BLaER1 (cell line): ENCODE results near the gene PLK1.
"Not testable (repeated sequence)": the region's sequence is repeated elsewhere in the genome, so short reads cannot be mapped to it uniquely, and the experiment has no call there.

Experiments
- H3K27ac ChIP-seq: shearing (Covaris generic); formaldehyde crosslinking; 2 replicates; pipeline ENCODE4 v1.8.1; 2022
- H3K27me3 ChIP-seq: shearing (Covaris generic); formaldehyde crosslinking; 2 replicates; pipeline ENCODE4 v1.8.1; 2022
- H3K36me3 ChIP-seq: shearing (Covaris generic); formaldehyde crosslinking; 2 replicates; pipeline ENCODE4 v1.8.1; 2022
- H3K4me1 ChIP-seq: shearing (Covaris generic); formaldehyde crosslinking; 2 replicates; pipeline ENCODE4 v1.8.1; 2022
- H3K4me2 ChIP-seq: shearing (Covaris generic); formaldehyde crosslinking; 2 replicates; pipeline ENCODE4 v1.8.1; 2022
- H3K4me3 ChIP-seq: shearing (Covaris generic); formaldehyde crosslinking; 2 replicates; pipeline ENCODE4 v1.8.1; 2022
- H3K9ac ChIP-seq: shearing (Covaris generic); formaldehyde crosslinking; 2 replicates; pipeline ENCODE4 v1.8.1; 2022
- H3K9me3 ChIP-seq: shearing (Covaris generic); formaldehyde crosslinking; 2 replicates; pipeline ENCODE4 v1.8.1; 2022
- H4K20me1 ChIP-seq: shearing (Covaris generic); formaldehyde crosslinking; 2 replicates; pipeline ENCODE4 v1.8.1; 2022
- Cebpa-rat ChIP-seq: shearing (Covaris generic); IDR thresholded peaks from 2 replicates; pipeline ENCODE4 v1.8.1; 2022

The PLK1 gene

DNA sequence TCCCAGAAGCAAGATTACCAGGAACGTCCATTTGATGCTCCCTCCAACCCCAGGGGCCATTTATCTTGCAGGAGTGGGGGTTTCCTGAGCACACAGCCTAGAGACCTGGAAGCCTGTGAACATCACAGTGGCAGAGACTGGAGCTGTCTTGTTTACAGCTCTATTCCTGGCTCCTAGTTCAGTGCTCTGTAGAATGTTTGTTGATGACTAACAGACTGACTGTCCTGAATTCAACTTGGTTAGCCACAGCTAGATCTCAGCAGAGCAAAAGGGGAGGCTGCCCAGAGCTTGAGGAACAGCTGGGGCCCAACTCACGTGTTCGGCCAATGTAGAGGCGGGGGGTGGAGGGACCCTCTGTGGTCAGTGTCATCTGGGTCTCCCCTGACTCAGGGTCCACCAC lies 27.8 kb downstream of the PLK1 start:
- H3K9ac ChIP-seq = no peak overlapping the region
- no peak overlapping the region for H3K4me2 ChIP-seq
- H3K4me3 ChIP-seq = no peak overlapping the region
- no peak overlapping the region for H3K27ac ChIP-seq
- no peaks in the 10 kb centered on the region for H3K4me1 ChIP-seq
- H3K36me3 ChIP-seq = no peaks in the 10 kb centered on the region
- peaks cover 17% of the 10 kb centered on the region for H3K9me3 ChIP-seq
- no peak for TF ChIP-seq Cebpa-rat
- H3K27me3 ChIP-seq = no peaks in the 10 kb centered on the region
- H4K20me1 ChIP-seq = no peaks in the 10 kb centered on the region

GRCh38 chr16:23709536-23709935 lies 30.8 kb downstream of the PLK1 start:
- no peaks in the 10 kb centered on the region for H3K36me3 ChIP-seq
- no peak overlapping the region for H3K4me2 ChIP-seq
- H3K27me3 ChIP-seq = no peaks in the 10 kb centered on the region
- no peak overlapping the region for H3K9ac ChIP-seq
- H4K20me1 ChIP-seq = no peaks in the 10 kb centered on the region
- H3K9me3 ChIP-seq = peaks cover 17% of the 10 kb centered on the region
- no peak for TF ChIP-seq Cebpa-rat
- no peak overlapping the region for H3K4me3 ChIP-seq
- H3K27ac ChIP-seq = no peak overlapping the region
- H3K4me1 ChIP-seq = no peaks in the 10 kb centered on the region

- H3K4me1 ChIP-seq = no peaks in the 10 kb centered on the region
- no peaks in the 10 kb centered on the region for H4K20me1 ChIP-seq
- H3K27me3 ChIP-seq = no peaks in the 10 kb centered on the region
- H3K9ac ChIP-seq = no peak overlapping the region
- no peak overlapping the region for H3K27ac ChIP-seq
- H3K4me3 ChIP-seq = no peak overlapping the region
- no peak overlapping the region for H3K4me2 ChIP-seq
- peaks cover 17% of the 10 kb centered on the region for H3K9me3 ChIP-seq
- TF ChIP-seq Cebpa-rat = no peak
- H3K36me3 ChIP-seq = no peaks in the 10 kb centered on the region
Measured at GRCh38 chr16:23710008-23710407, 31.3 kb downstream of the PLK1 start.

DNA sequence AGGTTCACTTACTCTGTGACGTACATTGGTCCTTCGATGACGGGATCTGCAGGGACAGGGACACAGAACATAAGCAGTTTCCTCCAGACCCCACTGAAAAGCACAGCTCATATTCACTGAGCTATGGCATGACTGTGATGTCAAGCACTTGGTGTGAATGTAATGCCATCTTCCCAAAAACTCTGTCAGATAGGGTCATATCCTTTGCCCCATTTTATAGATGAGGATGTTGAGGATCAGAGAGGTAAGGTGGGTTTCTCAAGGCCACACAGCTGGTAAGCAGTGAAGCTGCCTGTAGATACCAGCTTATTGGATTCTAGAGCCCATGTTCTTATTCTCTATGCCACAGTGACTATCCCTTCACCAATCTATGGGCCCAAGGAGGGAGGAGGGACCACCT lies 31.8 kb downstream of the PLK1 start:
- Histone ChIP-seq H3K4me2 (no peak overlapping the region), H3K4me3 (no peak overlapping the region), H3K4me1 (no peaks in the 10 kb centered on the region), H3K9ac (no peak overlapping the region), H4K20me1 (no peaks in the 10 kb centered on the region), H3K27ac (no peak overlapping the region), H3K9me3 (peaks cover 17% of the 10 kb centered on the region), H3K36me3 (no peaks in the 10 kb centered on the region), H3K27me3 (no peaks in the 10 kb centered on the region)
- no peak for TF ChIP-seq Cebpa-rat

GRCh38 chr16:23711785-23712184 lies 33.1 kb downstream of the PLK1 start:
- Histone ChIP-seq H3K4me1 (no peaks in the 10 kb centered on the region), H3K27ac (no peak overlapping the region), H3K27me3 (no peaks in the 10 kb centered on the region), H3K4me3 (no peak overlapping the region), H3K9me3 (peaks cover 17% of the 10 kb centered on the region), H3K9ac (no peak overlapping the region), H4K20me1 (no peaks in the 10 kb centered on the region), H3K4me2 (no peak overlapping the region), H3K36me3 (no peaks in the 10 kb centered on the region)
- TF ChIP-seq Cebpa-rat = no peak

DNA sequence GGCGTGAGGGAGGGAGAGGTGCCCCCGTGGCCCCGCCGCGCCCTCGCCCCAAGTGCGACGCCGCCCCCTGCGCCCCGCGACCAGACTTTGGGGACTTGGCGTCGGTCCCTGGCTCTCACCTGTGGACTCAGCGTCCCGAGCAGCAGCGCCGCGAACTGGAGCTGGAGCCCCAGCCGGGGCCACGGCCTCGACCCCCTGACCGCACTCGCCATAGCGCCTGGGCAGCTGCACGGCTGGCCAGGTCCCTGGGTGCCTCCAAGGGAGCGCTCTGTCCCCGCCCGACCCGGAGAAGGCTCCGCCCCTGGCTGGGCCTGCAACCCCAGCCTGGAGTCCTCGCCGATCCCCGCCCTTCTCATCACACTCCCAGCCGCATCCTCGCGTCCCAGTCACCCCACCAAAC lies 34.3 kb downstream of the PLK1 start, which contains the start of gene ERN2:
Gene ERN2, minus strand, starts transcription at position 247 of the 400 bp plus-strand sequence. Its CDS starts 35 bp downstream, at position 212.
- H3K9me3 ChIP-seq = peaks cover 17% of the 10 kb centered on the region
- no peak within 1 kb of the TSS for H3K4me3 ChIP-seq
- no peaks in the 10 kb centered on the region for H3K27me3 ChIP-seq
- no peak within 1 kb of the TSS for H3K4me2 ChIP-seq
- no peaks in the 10 kb centered on the region for H3K4me1 ChIP-seq
- no peak within 1 kb of the TSS for H3K9ac ChIP-seq
- no peak within 1 kb of the TSS for H3K27ac ChIP-seq
- no peaks in the 10 kb centered on the region for H3K36me3 ChIP-seq
- TF ChIP-seq Cebpa-rat = no peak
- no peaks in the 10 kb centered on the region for H4K20me1 ChIP-seq

GRCh38 chr16:23716484-23716883 lies 37.8 kb downstream of the PLK1 start:
- Histone ChIP-seq H3K4me3 (no peak overlapping the region), H3K36me3 (no peaks in the 10 kb centered on the region), H4K20me1 (no peaks in the 10 kb centered on the region), H3K27ac (no peak overlapping the region), H3K4me1 (no peaks in the 10 kb centered on the region), H3K9me3 (no peaks in the 10 kb centered on the region), H3K9ac (no peak overlapping the region), H3K27me3 (no peaks in the 10 kb centered on the region), H3K4me2 (no peak overlapping the region)
- TF ChIP-seq Cebpa-rat = no peak

- H3K27me3 ChIP-seq, H3K27ac ChIP-seq, H3K4me1 ChIP-seq, H3K4me3 ChIP-seq, H3K4me2 ChIP-seq, H3K9ac ChIP-seq, H4K20me1 ChIP-seq, H3K36me3 ChIP-seq: not testable (repeated sequence)
- peaks cover 13% of the 10 kb centered on the region for H3K9me3 ChIP-seq
Measured at GRCh38 chr16:23722613-23723240, 44.0 kb downstream of the PLK1 start.

- Histone ChIP-seq H3K4me1 (no peaks in the 10 kb centered on the region), H3K27ac (no peak overlapping the region), H3K36me3 (no peaks in the 10 kb centered on the region), H3K27me3 (no peaks in the 10 kb centered on the region), H3K4me3 (no peak overlapping the region), H4K20me1 (no peaks in the 10 kb centered on the region), H3K4me2 (no peak overlapping the region), H3K9ac (no peak overlapping the region), H3K9me3 (peaks cover 13% of the 10 kb centered on the region)
- TF ChIP-seq Cebpa-rat = no peak
Measured at GRCh38 chr16:23724096-23724784, 45.6 kb downstream of the PLK1 start.

GRCh38 chr16:23724785-23725131 lies 46.1 kb downstream of the PLK1 start:
- TF ChIP-seq Cebpa-rat = no peak
- H3K27ac ChIP-seq = no peak overlapping the region
- H3K36me3 ChIP-seq = no peaks in the 10 kb centered on the region
- no peaks in the 10 kb centered on the region for H3K4me1 ChIP-seq
- H3K27me3 ChIP-seq = no peaks in the 10 kb centered on the region
- no peak overlapping the region for H3K4me2 ChIP-seq
- H3K9ac ChIP-seq = no peak overlapping the region
- H4K20me1 ChIP-seq = no peaks in the 10 kb centered on the region
- peaks cover 13% of the 10 kb centered on the region for H3K9me3 ChIP-seq
- H3K4me3 ChIP-seq = no peak overlapping the region

- no peak for TF ChIP-seq Cebpa-rat
Measured at GRCh38 chr16:23726710-23727109, 48.0 kb downstream of the PLK1 start.

More at GRCh38 chr16:23726710-23727109, 48.0 kb downstream of the PLK1 start:
- H3K9me3 ChIP-seq = peaks cover 13% of the 10 kb centered on the region
- H3K27me3 ChIP-seq = no peaks in the 10 kb centered on the region
- no peak overlapping the region for H3K4me3 ChIP-seq
- no peak overlapping the region for H3K4me2 ChIP-seq
- H3K27ac ChIP-seq = no peak overlapping the region
- H3K4me1 ChIP-seq = no peaks in the 10 kb centered on the region
- H4K20me1 ChIP-seq = no peaks in the 10 kb centered on the region
- H3K36me3 ChIP-seq = no peaks in the 10 kb centered on the region
- no peak overlapping the region for H3K9ac ChIP-seq
